Measurements from ENCODE around the gene SHROOM3.

DNA sequence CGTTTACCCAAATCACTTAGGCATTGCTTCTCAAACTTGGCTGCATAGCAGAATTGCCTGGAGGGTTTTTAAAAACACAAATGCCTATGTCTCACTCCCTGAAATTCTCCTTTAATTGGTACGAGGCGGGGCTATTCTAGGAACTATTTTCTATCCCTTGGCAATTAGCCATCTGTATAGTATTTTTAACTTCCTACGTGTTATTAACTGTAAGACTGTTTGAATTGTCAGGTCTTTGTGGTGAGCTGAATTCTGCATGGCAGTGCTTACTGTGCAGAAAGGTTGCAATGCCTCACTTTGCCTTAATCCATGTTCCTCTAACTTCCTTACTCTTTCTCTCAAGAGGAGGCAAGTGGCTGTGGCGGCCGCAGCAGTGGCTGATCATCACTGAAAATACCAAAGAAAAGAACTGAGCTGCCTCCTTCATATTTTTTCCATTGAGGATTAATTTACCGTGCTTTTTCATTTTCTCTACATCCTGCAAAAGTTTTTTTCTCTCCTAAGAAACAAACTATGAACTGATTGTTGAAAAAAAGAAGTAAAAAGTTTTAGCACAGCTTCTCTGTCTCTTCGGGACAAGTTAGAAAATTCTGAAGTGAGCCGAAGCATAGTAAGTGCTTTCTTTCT, at the start of gene SHROOM3:
- TF ChIP-seq, protein P1, sequence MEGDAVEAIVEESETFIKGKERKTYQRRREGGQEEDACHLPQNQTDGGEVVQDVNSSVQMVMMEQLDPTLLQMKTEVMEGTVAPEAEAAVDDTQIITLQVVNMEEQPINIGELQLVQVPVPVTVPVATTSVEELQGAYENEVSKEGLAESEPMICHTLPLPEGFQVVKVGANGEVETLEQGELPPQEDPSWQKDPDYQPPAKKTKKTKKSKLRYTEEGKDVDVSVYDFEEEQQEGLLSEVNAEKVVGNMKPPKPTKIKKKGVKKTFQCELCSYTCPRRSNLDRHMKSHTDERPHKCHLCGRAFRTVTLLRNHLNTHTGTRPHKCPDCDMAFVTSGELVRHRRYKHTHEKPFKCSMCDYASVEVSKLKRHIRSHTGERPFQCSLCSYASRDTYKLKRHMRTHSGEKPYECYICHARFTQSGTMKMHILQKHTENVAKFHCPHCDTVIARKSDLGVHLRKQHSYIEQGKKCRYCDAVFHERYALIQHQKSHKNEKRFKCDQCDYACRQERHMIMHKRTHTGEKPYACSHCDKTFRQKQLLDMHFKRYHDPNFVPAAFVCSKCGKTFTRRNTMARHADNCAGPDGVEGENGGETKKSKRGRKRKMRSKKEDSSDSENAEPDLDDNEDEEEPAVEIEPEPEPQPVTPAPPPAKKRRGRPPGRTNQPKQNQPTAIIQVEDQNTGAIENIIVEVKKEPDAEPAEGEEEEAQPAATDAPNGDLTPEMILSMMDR (IDR thresholded peaks at IDR 0.05): no peak
- TF ChIP-seq POLR2A (IDR thresholded peaks at IDR 0.05): no peak

Measured in adrenal gland (tissue), 5 donors.